ENCODE measurements around the gene ATRX. TPM values are rescaled to one million over a fixed set of nuclear protein-coding genes. Genes with fewer than 3 reads are reported as not detected.
A peak's percentile ranks its signal among the peaks of the same experiment; 100 is the strongest.

The ATRX gene
- polyA plus RNA-seq, 1 of the 3 experiments (the other 2 are of a cell fraction): 27.6 TPM

DNA sequence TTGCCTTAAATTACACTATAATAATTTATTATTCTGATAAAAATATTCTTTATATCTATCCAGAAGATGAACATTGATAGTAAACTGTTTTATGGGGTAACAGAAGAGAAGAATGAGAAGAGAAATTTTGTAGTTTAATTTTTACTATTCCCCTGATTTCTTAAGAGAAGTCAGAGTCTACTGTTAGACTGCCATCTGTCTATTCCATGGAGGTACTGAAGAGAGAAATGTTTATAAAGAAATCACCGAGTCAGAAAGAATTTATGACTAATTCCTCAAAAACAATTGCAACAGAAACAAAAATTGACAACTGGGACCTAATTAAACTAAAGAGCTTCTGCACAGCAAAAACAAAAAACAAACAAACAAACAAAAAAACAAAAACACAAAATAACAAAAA, 188.9 kb downstream of the ATRX start:
- ChIA-PET CTCF (no interaction called here), POLR2A (no interaction called here)
- no peaks in the 10 kb centered on the region; the same call in 1 of the 2 replicates for H3K79me2 ChIP-seq (ENCODE audit: insufficient read depth)
- H2AFZ ChIP-seq (ENCODE audit: low read depth): no peak overlapping the region
- 0 out of 2 replicates have a peak, but pooled peaks cover 4% of the 10 kb centered on the region for H4K20me1 ChIP-seq (ENCODE audit: insufficient read depth)
- H3K27me3 ChIP-seq (ENCODE audit: insufficient read depth): no peaks in the 10 kb centered on the region
- no peak overlapping the region for H3K4me3 ChIP-seq (ENCODE audit: low read depth in 2 of 2, low read length in 1 of 2)
- H3K9me2 ChIP-seq: no peaks in the 10 kb centered on the region
- H3F3A ChIP-seq (replicated peaks; ENCODE audit: insufficient read depth): peaks cover 6% of the 10 kb centered on the region
- WGBS (ENCODE audit: low lambda C conversion rate): 50% methylated on average over 1 of the region's 1 CpG
- peaks cover 41 to 55% of the 10 kb centered on the region in 2 experiments for H3K36me3 ChIP-seq (replicated peaks in 1 of 2; ENCODE audit: control insufficient read depth in 1 of 2, insufficient read depth in 2 of 2, low read length in 1 of 2)
- peak; percentile 50 for TF ChIP-seq RAD21 (IDR thresholded peaks at IDR 0.05; ENCODE audit: low read length)
- TF ChIP-seq TEAD4 (IDR thresholded peaks at IDR 0.05; ENCODE audit: borderline replicate concordance, insufficient read depth): no peak
- TF ChIP-seq, protein P1, sequence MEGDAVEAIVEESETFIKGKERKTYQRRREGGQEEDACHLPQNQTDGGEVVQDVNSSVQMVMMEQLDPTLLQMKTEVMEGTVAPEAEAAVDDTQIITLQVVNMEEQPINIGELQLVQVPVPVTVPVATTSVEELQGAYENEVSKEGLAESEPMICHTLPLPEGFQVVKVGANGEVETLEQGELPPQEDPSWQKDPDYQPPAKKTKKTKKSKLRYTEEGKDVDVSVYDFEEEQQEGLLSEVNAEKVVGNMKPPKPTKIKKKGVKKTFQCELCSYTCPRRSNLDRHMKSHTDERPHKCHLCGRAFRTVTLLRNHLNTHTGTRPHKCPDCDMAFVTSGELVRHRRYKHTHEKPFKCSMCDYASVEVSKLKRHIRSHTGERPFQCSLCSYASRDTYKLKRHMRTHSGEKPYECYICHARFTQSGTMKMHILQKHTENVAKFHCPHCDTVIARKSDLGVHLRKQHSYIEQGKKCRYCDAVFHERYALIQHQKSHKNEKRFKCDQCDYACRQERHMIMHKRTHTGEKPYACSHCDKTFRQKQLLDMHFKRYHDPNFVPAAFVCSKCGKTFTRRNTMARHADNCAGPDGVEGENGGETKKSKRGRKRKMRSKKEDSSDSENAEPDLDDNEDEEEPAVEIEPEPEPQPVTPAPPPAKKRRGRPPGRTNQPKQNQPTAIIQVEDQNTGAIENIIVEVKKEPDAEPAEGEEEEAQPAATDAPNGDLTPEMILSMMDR (IDR thresholded peaks at IDR 0.05): peak; percentile 65
- TF ChIP-seq POLR2AphosphoS5 (IDR thresholded peaks at IDR 0.05; ENCODE audit: low read depth, low read length): no peak
- no peak for TF ChIP-seq USF1 (IDR thresholded peaks at IDR 0.05; ENCODE audit: borderline replicate concordance, low read depth)
- no peak overlapping the region for H3K4me2 ChIP-seq
- peak; percentile 4 for DNase-seq
- no peaks in the 10 kb centered on the region for H3K4me1 ChIP-seq (ENCODE audit: control insufficient read depth in 1 of 2, insufficient read depth in 2 of 2, low read depth in 1 of 2, low read length in 1 of 2)
- H3K9ac ChIP-seq: no peak overlapping the region
- H3K9me3 ChIP-seq: no peaks in the 10 kb centered on the region
- no peak overlapping the region; a peak in 1 of 4 replicates for H3K27ac ChIP-seq (ENCODE audit: low read depth in 2 of 2, low read length in 1 of 2)

DNA sequence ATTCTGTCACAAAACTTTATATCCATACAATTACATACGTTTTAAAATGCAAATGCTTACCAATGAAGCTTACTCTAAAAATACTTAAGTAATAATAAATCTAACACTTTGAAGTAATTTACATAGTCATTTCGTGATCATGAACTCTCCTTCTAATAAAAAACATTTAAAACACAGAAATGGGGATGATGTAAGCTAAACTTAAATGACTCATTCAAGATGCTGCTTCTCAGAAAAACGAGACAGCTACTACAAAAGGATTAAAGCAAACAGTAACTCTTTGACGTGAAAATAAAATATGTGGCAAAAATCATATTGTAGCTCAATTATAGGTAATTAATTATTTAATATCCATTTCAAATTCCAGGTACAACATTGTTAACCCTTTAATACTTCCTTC, 190.2 kb downstream of the ATRX start:
- Histone ChIP-seq H3K4me2 (no peak overlapping the region), H3F3A (replicated peaks; ENCODE audit: insufficient read depth) (peaks cover 12% of the 10 kb centered on the region), H3K4me1 (ENCODE audit: control insufficient read depth in 1 of 2, insufficient read depth in 2 of 2, low read depth in 1 of 2, low read length in 1 of 2) (no peaks in the 10 kb centered on the region), H3K27ac (ENCODE audit: low read depth in 2 of 2, low read length in 1 of 2) (no peak overlapping the region), H3K79me2 (ENCODE audit: insufficient read depth) (no peaks in the 10 kb centered on the region; the same call in 1 of the 2 replicates), H3K4me3 (ENCODE audit: low read depth in 2 of 2, low read length in 1 of 2) (no peak overlapping the region), H3K9me2 (no peaks in the 10 kb centered on the region), H3K9me3 (no peaks in the 10 kb centered on the region), H3K9ac (no peak overlapping the region), H3K36me3 (replicated peaks in 1 of 2; ENCODE audit: control insufficient read depth in 1 of 2, insufficient read depth in 2 of 2, low read length in 1 of 2) (peaks cover 53 to 61% of the 10 kb centered on the region in 2 experiments), H2AFZ (ENCODE audit: low read depth) (no peak overlapping the region), H4K20me1 (ENCODE audit: insufficient read depth) (0 out of 2 replicates have a peak, but pooled peaks cover 4% of the 10 kb centered on the region), H3K27me3 (ENCODE audit: insufficient read depth) (no peaks in the 10 kb centered on the region)
- CTCF ChIA-PET: interaction anchor here (0.8 kb wide), 1 partner anchor 303 kb away, joined by 4 read pairs; the partner anchor contains the start of gene COX7B
- DNase-seq: no peak
- POLR2A ChIA-PET: no interaction called here
- WGBS (ENCODE audit: low lambda C conversion rate): 89% methylated on average over 4 of the region's 4 CpGs
- TF ChIP-seq MAX (IDR thresholded peaks at IDR 0.05; ENCODE audit: low read depth) (no peak), JUND (IDR thresholded peaks at IDR 0.05) (no peak), TCF12 (IDR thresholded peaks at IDR 0.05) (no peak), GATA2 (CRISPR knock-in tag; IDR thresholded peaks at IDR 0.05) (no peak), EZH2phosphoT487 (IDR thresholded peaks at IDR 0.05; ENCODE audit: borderline replicate concordance, low read depth) (no peak), TEAD4 (IDR thresholded peaks at IDR 0.05; ENCODE audit: borderline replicate concordance, insufficient read depth) (no peak), SIN3A (IDR thresholded peaks at IDR 0.05; ENCODE audit: borderline replicate concordance, low read depth, low read length) (no peak), YY1 (IDR thresholded peaks at IDR 0.05; ENCODE audit: low read depth) (no peak), ELF1 (IDR thresholded peaks at IDR 0.05) (no peak), USF1 (IDR thresholded peaks at IDR 0.05; ENCODE audit: borderline replicate concordance, low read depth) (no peak), FOSL2 (IDR thresholded peaks at IDR 0.05; ENCODE audit: borderline replicate concordance, low read depth) (no peak), RFX5 (IDR thresholded peaks at IDR 0.05; ENCODE audit: low read length) (no peak), RCOR1 (IDR thresholded peaks at IDR 0.05; ENCODE audit: low read length) (no peak), CHD2 (IDR thresholded peaks at IDR 0.05; ENCODE audit: low read length, partially characterized antibody) (no peak), MEF2A (IDR thresholded peaks at IDR 0.05; ENCODE audit: borderline replicate concordance, low read depth) (no peak), GABPA (IDR thresholded peaks at IDR 0.05; ENCODE audit: low read depth) (no peak)
- TF ChIP-seq, protein P1 (IDR thresholded peaks at IDR 0.05): no peak
- TF ChIP-seq, protein P2, sequence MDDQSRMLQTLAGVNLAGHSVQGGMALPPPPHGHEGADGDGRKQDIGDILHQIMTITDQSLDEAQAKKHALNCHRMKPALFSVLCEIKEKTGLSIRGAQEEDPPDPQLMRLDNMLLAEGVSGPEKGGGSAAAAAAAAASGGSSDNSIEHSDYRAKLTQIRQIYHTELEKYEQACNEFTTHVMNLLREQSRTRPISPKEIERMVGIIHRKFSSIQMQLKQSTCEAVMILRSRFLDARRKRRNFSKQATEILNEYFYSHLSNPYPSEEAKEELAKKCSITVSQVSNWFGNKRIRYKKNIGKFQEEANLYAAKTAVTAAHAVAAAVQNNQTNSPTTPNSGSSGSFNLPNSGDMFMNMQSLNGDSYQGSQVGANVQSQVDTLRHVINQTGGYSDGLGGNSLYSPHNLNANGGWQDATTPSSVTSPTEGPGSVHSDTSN (IDR thresholded peaks at IDR 0.05): no peak

All from SK-N-SH (cell line).